Esophagus muscularis mucosa (tissue), 4 donors: ENCODE measurements around the gene TMEM167B. TPM values are rescaled to one million over a fixed set of nuclear protein-coding genes. Genes with fewer than 3 reads are reported as not detected.

Experiments used
- DNase-seq: peaks from one replicate; pipeline ENCODE4 v3.0.0-alpha.2; 2017; ENCODE audit errors: extremely low spot score
- H3K27ac ChIP-seq, 4 donors: fragments of 200-600 bp; sonication (generic); replicated peaks in 1 of 4; 1 replicate in 3 of 4; 2 replicates in 1 of 4; pipeline ENCODE4 v1.5.1; 2016 to 2019; ENCODE audit warnings: mild to moderate bottlenecking in 1 of 4
- H3K27me3 ChIP-seq, 4 donors: fragments of 200-600 bp; sonication (generic); one replicate each; pipeline versions ENCODE4 v1.5.1 to v1.6.0; 2016 to 2019
- H3K36me3 ChIP-seq, 4 donors: fragments of 200-600 bp; sonication (generic); one replicate each; pipeline ENCODE4 v1.5.1; 2016 to 2019
- H3K4me1 ChIP-seq, 4 donors: fragments of 200-600 bp; sonication (generic); one replicate each; pipeline ENCODE4 v1.5.1; 2016 to 2019
- H3K4me3 ChIP-seq, 4 donors: fragments of 200-600 bp; sonication (generic); 1 replicate in 2 of 4; 2 replicates in 2 of 4; pipeline ENCODE4 v1.5.1; 2016 to 2019; ENCODE audit warnings: mild to moderate bottlenecking in 4 of 4, moderate library complexity in 1 of 4
- H3K9me3 ChIP-seq, 4 donors: fragments of 200-600 bp; sonication (generic); 1 replicate in 3 of 4; 2 replicates in 1 of 4; pipeline ENCODE4 v1.5.1; 2016 to 2019
- CTCF ChIP-seq, 3 experiments: fragments of 200-600 bp in 2 of 3; fragments of 450-650 bp in 1 of 3; sonication (generic) in 2 of 3; IDR thresholded peaks; one replicate each; pipeline ENCODE4 v1.5.1; 2017 to 2019; ENCODE audit warnings: antibody characterized with exemption in 3 of 3, mild to moderate bottlenecking in 2 of 3, moderate library complexity in 1 of 3
- EP300 ChIP-seq: sonication (generic); formaldehyde crosslinking; IDR thresholded peaks from one replicate; pipeline ENCODE4 v1.6.1; 2017; ENCODE audit warnings: antibody characterized with exemption
- POLR2A ChIP-seq: fragments of 450-650 bp; IDR thresholded peaks from one replicate; pipeline ENCODE4 v1.6.1; 2017; ENCODE audit warnings: antibody characterized with exemption, moderate library complexity, mild to moderate bottlenecking, low read depth
- POLR2AphosphoS5 ChIP-seq, 2 donors: sonication (generic); formaldehyde crosslinking; IDR thresholded peaks; one replicate each; pipeline ENCODE4 v1.6.1; 2017; ENCODE audit warnings: antibody characterized with exemption in 2 of 2
- WGBS: methylation state at CpG from one replicate; pipeline ENCODE4 v1.1.5; 2018; 5-methylcytosine and 5-hydroxymethylcytosine counted together
- intact Hi-C: fragments of 100-400 bp; cut with DNase I; formaldehyde crosslinking; loops from one replicate; pipeline ENCODE4 v1.15.1; 2023
- total RNA-seq, 4 donors: library from RNA; depleted of rRNA; stranded (reverse); fragments of >200 nt; gene quantifications; one replicate each; pipeline versions ENCODE4 v1.1.0 to v1.2.1, GENCODE V29; 2016

Gene TMEM167B
- total RNA-seq, 4 donors from 2014 or later, result 24.9 to 35.3 (median 27.5) TPM

GRCh38 chr1:109114342-109114674, 23.7 kb downstream of the TMEM167B start:
- 14% methylated on average over 9 of the region's 12 CpGs for WGBS
- no peak for DNase-seq
- TF ChIP-seq EP300 (no peak), POLR2A (no peak), CTCF (IDR thresholded peaks at IDR 0.05) (no peak), POLR2AphosphoS5 (IDR thresholded peaks at IDR 0.05) (no peak)
- Histone ChIP-seq H3K27me3 (peaks cover 0 to 44% (median 13%) of the 10 kb centered on the region in 4 donors), H3K9me3 (no peaks in the 10 kb centered on the region), H3K27ac (no peak overlapping the region), H3K4me3 (peak overlapping the region; percentile 46 to 60 (median 46)), H3K36me3 (no peaks in the 10 kb centered on the region), H3K4me1 (peaks cover 12 to 27% (median 25%) of the 10 kb centered on the region in 4 donors)
- intact Hi-C loops, result loop anchor here (5.0 kb wide), 1 partner anchor 152 kb away; the partner anchor contains the start of gene CLCC1

DNA sequence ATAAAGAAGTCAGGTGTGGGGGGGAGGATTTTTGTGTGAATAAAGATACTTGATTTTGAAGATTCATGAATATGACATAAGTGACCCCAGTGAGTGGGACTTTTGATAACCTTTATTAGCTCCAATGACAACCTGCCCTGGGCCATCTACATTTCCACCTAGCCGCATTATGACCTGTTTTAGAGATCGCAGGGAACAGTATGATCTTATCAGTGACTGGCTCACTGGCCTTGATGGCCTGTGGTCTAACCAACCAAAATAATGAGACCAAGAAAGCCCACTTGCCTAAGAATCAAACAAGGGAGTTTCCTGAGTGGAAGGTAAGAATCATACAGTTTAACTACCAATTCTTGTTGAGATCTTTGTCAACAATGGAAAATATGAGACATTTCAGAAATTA, 25.1 kb downstream of the TMEM167B start:
- 94% methylated on average over 2 of the region's 2 CpGs for WGBS
- no peak for DNase-seq
- no peaks in the 10 kb centered on the region for H3K9me3 ChIP-seq
- H3K36me3 ChIP-seq, result no peaks in the 10 kb centered on the region
- H3K27me3 ChIP-seq, result peaks cover 0 to 44% (median 13%) of the 10 kb centered on the region in 4 donors
- H3K4me1 ChIP-seq, result peaks cover 12 to 27% (median 25%) of the 10 kb centered on the region in 4 donors
- no peak overlapping the region for H3K4me3 ChIP-seq
- intact Hi-C loops, result no loop called here
- no peak overlapping the region for H3K27ac ChIP-seq
- TF ChIP-seq POLR2AphosphoS5 (IDR thresholded peaks at IDR 0.05) (no peak), POLR2A (no peak), EP300 (no peak), CTCF (IDR thresholded peaks at IDR 0.05) (no peak)

DNA sequence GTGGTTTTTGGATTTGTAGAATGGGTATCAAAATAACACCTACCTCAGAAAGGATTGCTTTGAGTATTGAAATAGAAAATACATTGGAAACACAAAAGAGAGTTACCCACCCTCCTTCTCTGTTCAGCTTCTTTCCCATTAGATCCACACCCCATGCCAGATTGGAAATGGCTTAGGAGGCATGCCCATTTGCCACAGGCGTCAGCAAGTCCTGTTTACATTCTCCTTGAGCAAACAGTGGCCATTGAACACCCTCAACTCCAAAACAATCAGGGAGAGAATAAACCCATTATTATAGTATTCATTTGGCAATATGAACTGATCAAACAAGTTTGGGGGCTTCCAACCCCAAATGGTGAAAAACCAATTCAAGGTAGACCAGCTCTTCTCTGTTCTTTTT, 25.7 kb downstream of the TMEM167B start:
- Histone ChIP-seq H3K4me1 (peaks cover 12 to 27% (median 25%) of the 10 kb centered on the region in 4 donors), H3K4me3 (no peak overlapping the region), H3K27ac (no peak overlapping the region), H3K36me3 (no peaks in the 10 kb centered on the region), H3K27me3 (peaks cover 0 to 44% (median 13%) of the 10 kb centered on the region in 4 donors), H3K9me3 (no peaks in the 10 kb centered on the region)
- WGBS, result 100% methylated on average over 1 of the region's 1 CpG
- DNase-seq, result no peak
- intact Hi-C loops, result no loop called here
- TF ChIP-seq POLR2AphosphoS5 (IDR thresholded peaks at IDR 0.05), result no peak
- TF ChIP-seq POLR2A, result no peak
- no peak for TF ChIP-seq CTCF (IDR thresholded peaks at IDR 0.05)
- TF ChIP-seq EP300, result no peak

DNA sequence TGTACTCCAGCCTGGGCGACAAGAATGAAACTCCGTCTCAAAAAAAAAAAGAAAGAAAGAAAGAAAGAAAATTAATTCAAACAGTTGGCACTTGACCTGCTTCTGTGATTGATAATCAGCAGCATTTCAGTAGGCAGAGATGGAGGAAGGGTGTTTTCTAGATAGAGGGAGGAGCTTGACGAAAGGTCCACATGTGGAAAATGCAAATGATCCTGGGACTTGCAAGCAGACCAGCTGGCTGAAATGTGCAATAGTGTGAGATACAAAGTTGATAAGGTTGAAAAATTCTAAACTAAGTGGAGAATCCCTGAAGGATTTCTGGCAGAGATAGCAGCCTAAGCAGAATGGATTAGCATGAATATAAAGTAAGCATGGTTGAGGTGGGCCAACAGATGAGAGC, 27.5 kb downstream of the TMEM167B start:
- Histone ChIP-seq H3K27me3 (peaks cover 0 to 44% (median 13%) of the 10 kb centered on the region in 4 donors), H3K4me1 (peaks cover 12 to 14% (median 13%) of the 10 kb centered on the region in 4 donors), H3K9me3 (no peaks in the 10 kb centered on the region), H3K36me3 (no peaks in the 10 kb centered on the region), H3K27ac (no peak overlapping the region), H3K4me3 (no peak overlapping the region)
- TF ChIP-seq POLR2AphosphoS5 (IDR thresholded peaks at IDR 0.05), result no peak
- no peak for TF ChIP-seq POLR2A
- TF ChIP-seq EP300, result no peak
- TF ChIP-seq CTCF (IDR thresholded peaks at IDR 0.05), result no peak
- intact Hi-C loops, result no loop called here
- 85% methylated on average over 3 of the region's 3 CpGs for WGBS
- no peak for DNase-seq

DNA sequence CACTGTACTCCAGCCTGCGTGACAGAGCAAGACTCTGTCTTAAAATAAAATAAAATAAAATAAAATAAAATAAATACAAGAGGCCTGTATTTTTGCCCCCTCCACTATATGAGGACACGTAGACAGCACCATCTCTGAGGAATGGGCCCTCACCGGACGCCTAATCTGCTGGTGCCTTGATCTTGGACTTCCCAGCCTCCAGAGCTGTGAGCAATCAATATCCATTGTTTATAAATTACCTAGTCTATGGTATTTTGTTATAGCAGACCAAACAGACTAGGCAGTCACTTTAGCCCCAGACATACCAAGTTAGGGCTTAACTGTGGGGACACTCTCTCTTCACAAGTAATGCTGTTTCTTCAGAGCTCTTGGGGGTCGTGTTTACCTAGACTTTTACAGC, 29.8 kb downstream of the TMEM167B start:
- no peaks in the 10 kb centered on the region for H3K4me1 ChIP-seq
- peaks cover 0 to 24% (median 0%) of the 10 kb centered on the region in 4 donors for H3K27me3 ChIP-seq
- WGBS, result 94% methylated on average over 5 of the region's 5 CpGs
- no peak overlapping the region for H3K4me3 ChIP-seq
- TF ChIP-seq CTCF (IDR thresholded peaks at IDR 0.05), result no peak
- H3K27ac ChIP-seq, result no peak overlapping the region
- H3K36me3 ChIP-seq, result no peaks in the 10 kb centered on the region
- intact Hi-C loops, result no loop called here
- DNase-seq, result no peak
- H3K9me3 ChIP-seq, result no peaks in the 10 kb centered on the region
